ENCODE data around the gene ZNF385C.

Gene ZNF385C

GRCh38 chr17:42077755-42078154 lies 20.5 kb downstream of the ZNF385C start:
- DNase-seq: no peak
- no peaks in the 10 kb centered on the region for H3K9me3 ChIP-seq (ENCODE audit: control insufficient read depth, low read length)
- H3K27me3 ChIP-seq (replicated peaks; ENCODE audit: control insufficient read depth, insufficient read depth, low read length, poor library complexity, severe bottlenecking): peaks cover 2% of the 10 kb centered on the region
- peaks cover under 1% of the 10 kb centered on the region for H3K4me1 ChIP-seq (ENCODE audit: control insufficient read depth, insufficient read depth, low read length, poor library complexity, severe bottlenecking)
- no peak overlapping the region for H3K27ac ChIP-seq (ENCODE audit: insufficient read depth, low read length, poor library complexity, severe bottlenecking)
- no peaks in the 10 kb centered on the region for H3K36me3 ChIP-seq (ENCODE audit: control insufficient read depth, insufficient read depth, low read length)
- no peak overlapping the region for H3K4me3 ChIP-seq (ENCODE audit: insufficient read depth, low read depth, low read length, poor library complexity, severe bottlenecking)

GRCh38 chr17:42076797-42077559 lies 21.3 kb downstream of the ZNF385C start:
- Histone ChIP-seq H3K4me3 (ENCODE audit: insufficient read depth, low read depth, low read length, poor library complexity, severe bottlenecking) (no peak overlapping the region), H3K27ac (ENCODE audit: insufficient read depth, low read length, poor library complexity, severe bottlenecking) (no peak overlapping the region), H3K36me3 (ENCODE audit: control insufficient read depth, insufficient read depth, low read length) (no peaks in the 10 kb centered on the region), H3K27me3 (replicated peaks; ENCODE audit: control insufficient read depth, insufficient read depth, low read length, poor library complexity, severe bottlenecking) (peaks cover 10% of the 10 kb centered on the region), H3K4me1 (ENCODE audit: control insufficient read depth, insufficient read depth, low read length, poor library complexity, severe bottlenecking) (peaks cover 8% of the 10 kb centered on the region), H3K9me3 (ENCODE audit: control insufficient read depth, low read length) (no peaks in the 10 kb centered on the region)
- DNase-seq: no peak

- no peak overlapping the region for H3K27ac ChIP-seq (ENCODE audit: insufficient read depth, low read length, poor library complexity, severe bottlenecking)
- no peaks in the 10 kb centered on the region for H3K9me3 ChIP-seq (ENCODE audit: control insufficient read depth, low read length)
- H3K36me3 ChIP-seq (ENCODE audit: control insufficient read depth, insufficient read depth, low read length): no peaks in the 10 kb centered on the region
- H3K4me1 ChIP-seq (ENCODE audit: control insufficient read depth, insufficient read depth, low read length, poor library complexity, severe bottlenecking): peaks cover 11% of the 10 kb centered on the region
- DNase-seq: no peak
- H3K4me3 ChIP-seq (ENCODE audit: insufficient read depth, low read depth, low read length, poor library complexity, severe bottlenecking): no peak overlapping the region
- peaks cover 18% of the 10 kb centered on the region for H3K27me3 ChIP-seq (replicated peaks; ENCODE audit: control insufficient read depth, insufficient read depth, low read length, poor library complexity, severe bottlenecking)
These were observed 22.5 kb downstream of the ZNF385C start for GRCh38 chr17:42075789-42076188.

- Histone ChIP-seq H3K9me3 (ENCODE audit: control insufficient read depth, low read length) (no peaks in the 10 kb centered on the region), H3K27ac (ENCODE audit: insufficient read depth, low read length, poor library complexity, severe bottlenecking) (no peak overlapping the region), H3K4me1 (ENCODE audit: control insufficient read depth, insufficient read depth, low read length, poor library complexity, severe bottlenecking) (peaks cover 11% of the 10 kb centered on the region), H3K27me3 (replicated peaks; ENCODE audit: control insufficient read depth, insufficient read depth, low read length, poor library complexity, severe bottlenecking) (peaks cover 18% of the 10 kb centered on the region), H3K36me3 (ENCODE audit: control insufficient read depth, insufficient read depth, low read length) (no peaks in the 10 kb centered on the region), H3K4me3 (ENCODE audit: insufficient read depth, low read depth, low read length, poor library complexity, severe bottlenecking) (peak overlapping the region; percentile 12)
- DNase-seq: no peak
These were observed 25.7 kb downstream of the ZNF385C start for GRCh38 chr17:42072323-42073187.

- peaks cover 11% of the 10 kb centered on the region for H3K4me1 ChIP-seq (ENCODE audit: control insufficient read depth, insufficient read depth, low read length, poor library complexity, severe bottlenecking)
- no peaks in the 10 kb centered on the region for H3K9me3 ChIP-seq (ENCODE audit: control insufficient read depth, low read length)
- H3K27me3 ChIP-seq (replicated peaks; ENCODE audit: control insufficient read depth, insufficient read depth, low read length, poor library complexity, severe bottlenecking): peaks cover 18% of the 10 kb centered on the region
- no peak overlapping the region for H3K4me3 ChIP-seq (ENCODE audit: insufficient read depth, low read depth, low read length, poor library complexity, severe bottlenecking)
- H3K27ac ChIP-seq (ENCODE audit: insufficient read depth, low read length, poor library complexity, severe bottlenecking): no peak overlapping the region
- no peak for DNase-seq
- H3K36me3 ChIP-seq (ENCODE audit: control insufficient read depth, insufficient read depth, low read length): no peaks in the 10 kb centered on the region
These were observed 26.5 kb downstream of the ZNF385C start for GRCh38 chr17:42071810-42072209.

- DNase-seq: no peak
- Histone ChIP-seq H3K4me3 (ENCODE audit: insufficient read depth, low read depth, low read length, poor library complexity, severe bottlenecking) (no peak overlapping the region), H3K4me1 (ENCODE audit: control insufficient read depth, insufficient read depth, low read length, poor library complexity, severe bottlenecking) (peaks cover 11% of the 10 kb centered on the region), H3K27ac (ENCODE audit: insufficient read depth, low read length, poor library complexity, severe bottlenecking) (no peak overlapping the region), H3K36me3 (ENCODE audit: control insufficient read depth, insufficient read depth, low read length) (no peaks in the 10 kb centered on the region), H3K9me3 (ENCODE audit: control insufficient read depth, low read length) (no peaks in the 10 kb centered on the region), H3K27me3 (replicated peaks; ENCODE audit: control insufficient read depth, insufficient read depth, low read length, poor library complexity, severe bottlenecking) (peaks cover 18% of the 10 kb centered on the region)
These were observed 29.3 kb downstream of the ZNF385C start for GRCh38 chr17:42068979-42069378.

GRCh38 chr17:42067371-42068091 lies 30.7 kb downstream of the ZNF385C start:
- Histone ChIP-seq H3K4me1 (ENCODE audit: control insufficient read depth, insufficient read depth, low read length, poor library complexity, severe bottlenecking) (peaks cover 8% of the 10 kb centered on the region), H3K36me3 (ENCODE audit: control insufficient read depth, insufficient read depth, low read length) (no peaks in the 10 kb centered on the region), H3K27me3 (replicated peaks; ENCODE audit: control insufficient read depth, insufficient read depth, low read length, poor library complexity, severe bottlenecking) (peaks cover 14% of the 10 kb centered on the region), H3K27ac (ENCODE audit: insufficient read depth, low read length, poor library complexity, severe bottlenecking) (no peak overlapping the region), H3K9me3 (ENCODE audit: control insufficient read depth, low read length) (no peaks in the 10 kb centered on the region), H3K4me3 (ENCODE audit: insufficient read depth, low read depth, low read length, poor library complexity, severe bottlenecking) (no peak overlapping the region)
- peak; percentile 39 to 62 (median 43) for DNase-seq

GRCh38 chr17:42065201-42065600 lies 33.1 kb downstream of the ZNF385C start:
- H3K9me3 ChIP-seq (ENCODE audit: control insufficient read depth, low read length): no peaks in the 10 kb centered on the region
- no peaks in the 10 kb centered on the region for H3K36me3 ChIP-seq (ENCODE audit: control insufficient read depth, insufficient read depth, low read length)

GRCh38 chr17:42062681-42063080 lies 35.6 kb downstream of the ZNF385C start:
- Histone ChIP-seq H3K9me3 (ENCODE audit: control insufficient read depth, low read length) (no peaks in the 10 kb centered on the region), H3K4me1 (ENCODE audit: control insufficient read depth, insufficient read depth, low read length, poor library complexity, severe bottlenecking) (no peaks in the 10 kb centered on the region), H3K27ac (ENCODE audit: insufficient read depth, low read length, poor library complexity, severe bottlenecking) (no peak overlapping the region), H3K36me3 (ENCODE audit: control insufficient read depth, insufficient read depth, low read length) (no peaks in the 10 kb centered on the region), H3K27me3 (replicated peaks; ENCODE audit: control insufficient read depth, insufficient read depth, low read length, poor library complexity, severe bottlenecking) (no peaks in the 10 kb centered on the region), H3K4me3 (ENCODE audit: insufficient read depth, low read depth, low read length, poor library complexity, severe bottlenecking) (no peak overlapping the region)
- DNase-seq: no peak

More at GRCh38 chr17:42065201-42065600, 33.1 kb downstream of the ZNF385C start:
- no peak overlapping the region for H3K4me3 ChIP-seq (ENCODE audit: insufficient read depth, low read depth, low read length, poor library complexity, severe bottlenecking)
- H3K27ac ChIP-seq (ENCODE audit: insufficient read depth, low read length, poor library complexity, severe bottlenecking): no peak overlapping the region
- no peaks in the 10 kb centered on the region for H3K27me3 ChIP-seq (replicated peaks; ENCODE audit: control insufficient read depth, insufficient read depth, low read length, poor library complexity, severe bottlenecking)
- H3K4me1 ChIP-seq (ENCODE audit: control insufficient read depth, insufficient read depth, low read length, poor library complexity, severe bottlenecking): no peaks in the 10 kb centered on the region
- DNase-seq: no peak

All from effector memory CD4-positive, alpha-beta T cell (primary cell).